Epithelial cell of proximal tubule (primary cell): ENCODE data around the gene RPL37. TPM values are rescaled to one million over a fixed set of nuclear protein-coding genes. Genes with fewer than 3 reads are reported as not detected.
A peak's percentile ranks its signal among the peaks of the same experiment; 100 is the strongest.

Experiments used
- DNase-seq: peaks from one replicate; pipeline ENCODE4 v3.0.0-alpha.2; 2011; ENCODE audit warnings: low read depth
- H3K4me3 ChIP-seq: 2 replicates; pipeline ENCODE4 v1.5.1; 2011; ENCODE audit warnings: low read depth, mild to moderate bottlenecking, low read length
- CTCF ChIP-seq: conservative IDR thresholded peaks from 2 replicates; pipeline ENCODE4 v1.5.1; 2012; ENCODE audit warnings: low read depth, mild to moderate bottlenecking, low read length
- total RNA-seq: library from RNA; depleted of rRNA; stranded (reverse); fragments of >200 nt; gene quantifications from 2 replicates; pipeline ENCODE4 v1.2.3, GENCODE V29; 2015

Gene RPL37
- total RNA-seq, 1 donor from 2014 or later = 301 TPM

- no peak overlapping the region for H3K4me3 ChIP-seq
- DNase-seq = no peak
- TF ChIP-seq CTCF = no peak
These were observed 12.5 kb upstream of the RPL37 start for GRCh38 chr5:40847525-40847924.

GRCh38 chr5:40846371-40846770 lies 11.3 kb upstream of the RPL37 start:
- TF ChIP-seq CTCF = no peak
- no peak overlapping the region for H3K4me3 ChIP-seq
- DNase-seq = no peak

- DNase-seq = no peak
- no peak for TF ChIP-seq CTCF
- no peak overlapping the region for H3K4me3 ChIP-seq
These were observed 9.5 kb upstream of the RPL37 start for GRCh38 chr5:40844565-40844964.

GRCh38 chr5:40842351-40842750 lies 7.3 kb upstream of the RPL37 start:
- no peak for DNase-seq

GRCh38 chr5:40841068-40841805 lies 6.2 kb upstream of the RPL37 start, which contains the start of gene CARD6:
TSS of gene CARD6 (plus strand) at chr5:40841367. CDS start at chr5:40841383, 16 bp downstream.
- no peak for DNase-seq
- TF ChIP-seq CTCF = no peak

More at GRCh38 chr5:40842351-40842750, 7.3 kb upstream of the RPL37 start:
- TF ChIP-seq CTCF = no peak
- peak overlapping the region; percentile 46 for H3K4me3 ChIP-seq

GRCh38 chr5:40838086-40838485 lies 3.1 kb upstream of the RPL37 start:
- no peak for DNase-seq
- H3K4me3 ChIP-seq = no peak overlapping the region
- no peak for TF ChIP-seq CTCF

More at GRCh38 chr5:40841068-40841805, 6.2 kb upstream of the RPL37 start, which contains the start of gene CARD6:
- peak within 1 kb of the TSS; percentile 46 for H3K4me3 ChIP-seq

GRCh38 chr5:40834391-40834848 lies 602 bp downstream of the RPL37 start:
- DNase-seq = no peak

More at GRCh38 chr5:40834391-40834848, 602 bp downstream of the RPL37 start:
- TF ChIP-seq CTCF = no peak
- H3K4me3 ChIP-seq = peak overlapping the region; percentile 96
